SK-N-DZ (cell line): ENCODE results near the gene HECW1.

ENCODE experiments used
- DNase-seq: peaks from one replicate; pipeline ENCODE4 v3.0.0-alpha.2; 2015; ENCODE audit warnings: low spot score

HECW1 gene

GRCh38 chr7:43431020-43431595, 318.7 kb downstream of the HECW1 start:
- no peak for DNase-seq

- DNase-seq: no peak
Observed at GRCh38 chr7:43433639-43434038, 321.2 kb downstream of the HECW1 start.

GRCh38 chr7:43437001-43437400, 324.6 kb downstream of the HECW1 start:
- DNase-seq: no peak

- DNase-seq: no peak
Observed at GRCh38 chr7:43438897-43439479, 326.5 kb downstream of the HECW1 start.

- DNase-seq: peak; percentile 20
Observed at GRCh38 chr7:43439631-43440401, 327.4 kb downstream of the HECW1 start.

GRCh38 chr7:43441231-43442130, 329.0 kb downstream of the HECW1 start:
- DNase-seq: no peak

GRCh38 chr7:43443381-43443780, 330.9 kb downstream of the HECW1 start:
- DNase-seq: no peak

GRCh38 chr7:43444711-43445578, 332.5 kb downstream of the HECW1 start:
- no peak for DNase-seq

- DNase-seq: no peak
Observed at GRCh38 chr7:43449577-43449976, 337.1 kb downstream of the HECW1 start.

GRCh38 chr7:43450894-43451293, 338.4 kb downstream of the HECW1 start:
- no peak for DNase-seq

- DNase-seq: peak; percentile 43
Observed at GRCh38 chr7:43454936-43455518, 342.6 kb downstream of the HECW1 start.

GRCh38 chr7:43456200-43456599, 343.8 kb downstream of the HECW1 start:
- no peak for DNase-seq

GRCh38 chr7:43458330-43459018, 346.0 kb downstream of the HECW1 start:
- no peak for DNase-seq

GRCh38 chr7:43459019-43459337, 346.5 kb downstream of the HECW1 start:
- no peak for DNase-seq

GRCh38 chr7:43460733-43461348, 348.4 kb downstream of the HECW1 start:
- no peak for DNase-seq

GRCh38 chr7:43461349-43462024, 349.0 kb downstream of the HECW1 start:
- DNase-seq: no peak

- DNase-seq: no peak
Observed at GRCh38 chr7:43462836-43463235, 350.4 kb downstream of the HECW1 start.

- no peak for DNase-seq
Observed at GRCh38 chr7:43463401-43463980, 351.0 kb downstream of the HECW1 start.
